DMS79 treated with DMSO at 0.1 percent for 48 hours (cell line): ENCODE measurements around the gene LAMA4.

Source experiments
- DNase-seq: peaks from one replicate; lab custom pipeline; 2025; lab: John Stamatoyannopoulos, UW

The LAMA4 gene

GRCh38 chr6:112096901-112097300 lies 157.5 kb downstream of the LAMA4 start:
- DNase-seq: no peak

GRCh38 chr6:112087916-112088315 lies 166.5 kb downstream of the LAMA4 start:
- DNase-seq: peak; percentile 51

- peak; percentile 93 for DNase-seq
Observed at GRCh38 chr6:112087136-112087911, 167.0 kb downstream of the LAMA4 start, which contains the start of the genes FAM229B and TUBE1. TSS of gene FAM229B (plus strand) at chr6:112087591. CDS start at chr6:112099284, 11,693 bp downstream. TSS of gene TUBE1 (minus strand) at chr6:112087482. CDS start at chr6:112087434, 48 bp downstream.

- peak; percentile 73 for DNase-seq
Observed at GRCh38 chr6:112086744-112087135, 167.6 kb downstream of the LAMA4 start.

GRCh38 chr6:112085286-112086065 lies 168.9 kb downstream of the LAMA4 start:
- no peak for DNase-seq

- no peak for DNase-seq
Observed at GRCh38 chr6:112081569-112081968, 172.8 kb downstream of the LAMA4 start.

GRCh38 chr6:112066606-112067005 lies 187.8 kb downstream of the LAMA4 start:
- DNase-seq: no peak

- DNase-seq: no peak
Observed at GRCh38 chr6:112065426-112065986, 188.9 kb downstream of the LAMA4 start.

- no peak for DNase-seq
Observed at GRCh38 chr6:112062966-112063365, 191.4 kb downstream of the LAMA4 start.

- no peak for DNase-seq
Observed at GRCh38 chr6:112061605-112062004, 192.8 kb downstream of the LAMA4 start.
